Measurements from ENCODE around the gene STK36.
"Not testable (repeated sequence)": the region's sequence is repeated elsewhere in the genome, so short reads cannot be mapped to it uniquely, and the experiment has no call there.

STK36 gene

DNA sequence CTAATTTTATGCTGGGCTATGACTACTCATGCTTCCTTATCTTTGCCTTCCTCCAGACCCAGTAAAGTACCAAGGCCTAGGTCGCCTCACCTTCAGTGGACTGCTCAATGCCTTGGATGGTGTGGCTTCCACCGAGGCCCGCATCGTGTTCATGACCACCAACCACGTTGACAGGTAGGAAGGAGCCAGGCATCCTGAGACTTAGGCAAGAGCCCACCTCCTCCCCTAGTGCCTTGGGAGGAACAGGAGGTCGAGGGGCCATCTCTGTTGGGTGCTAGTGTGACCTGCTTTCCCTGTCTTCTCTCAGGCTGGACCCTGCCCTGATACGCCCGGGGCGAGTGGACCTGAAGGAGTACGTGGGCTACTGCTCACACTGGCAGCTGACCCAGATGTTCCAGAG, 9.1 kb upstream of the STK36 start:
- Histone ChIP-seq H3K4me1 (ENCODE audit: control insufficient read depth, insufficient read depth, low read length, poor library complexity, severe bottlenecking) (no peaks in the 10 kb centered on the region), H3K36me3 (ENCODE audit: control insufficient read depth, insufficient read depth, low read length) (peaks cover 66% of the 10 kb centered on the region), H3K27ac (ENCODE audit: low read depth, low read length, severe bottlenecking) (no peak overlapping the region), H3K9me3 (ENCODE audit: control insufficient read depth, low read length) (no peaks in the 10 kb centered on the region), H3K4me3 (ENCODE audit: extremely low read depth, insufficient read depth, low read length, poor library complexity, severe bottlenecking) (no peak overlapping the region)
- 93 to 97% methylated on average over 7 to 9 of the region's 10 CpGs for WGBS, 2 experiments (ENCODE audit: insufficient coverage in 2 of 2)

DNA sequence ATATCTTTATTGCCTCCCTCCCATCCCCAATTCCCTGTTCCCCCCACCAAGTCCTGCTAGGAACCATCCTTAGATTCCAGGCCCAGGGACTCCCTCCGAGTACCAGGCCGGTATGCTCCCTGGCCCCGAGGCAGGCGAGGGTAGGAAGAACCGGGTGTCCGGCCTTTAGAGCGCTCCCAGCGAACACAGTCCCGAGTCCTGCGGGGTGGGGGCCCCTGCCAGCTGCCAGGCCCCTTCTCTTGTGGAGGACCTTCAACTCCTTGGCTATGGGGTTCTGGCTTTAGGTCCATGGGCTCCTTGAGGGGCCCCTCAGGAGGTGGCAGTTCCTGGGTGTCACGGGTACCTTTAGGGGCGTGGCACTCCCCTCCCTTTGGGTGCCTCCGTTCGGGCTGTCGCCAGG, 8.0 kb upstream of the STK36 start:
- Histone ChIP-seq H3K27ac (ENCODE audit: low read depth, low read length, severe bottlenecking) (no peak overlapping the region), H3K9me3 (ENCODE audit: control insufficient read depth, low read length) (no peaks in the 10 kb centered on the region), H3K4me3 (ENCODE audit: extremely low read depth, insufficient read depth, low read length, poor library complexity, severe bottlenecking) (no peak overlapping the region), H3K36me3 (ENCODE audit: control insufficient read depth, insufficient read depth, low read length) (peaks cover 76% of the 10 kb centered on the region), H3K4me1 (ENCODE audit: control insufficient read depth, insufficient read depth, low read length, poor library complexity, severe bottlenecking) (no peaks in the 10 kb centered on the region)
- 93% methylated on average over 13 to 15 of the region's 15 CpGs for WGBS, 2 experiments (ENCODE audit: insufficient coverage in 2 of 2)

DNA sequence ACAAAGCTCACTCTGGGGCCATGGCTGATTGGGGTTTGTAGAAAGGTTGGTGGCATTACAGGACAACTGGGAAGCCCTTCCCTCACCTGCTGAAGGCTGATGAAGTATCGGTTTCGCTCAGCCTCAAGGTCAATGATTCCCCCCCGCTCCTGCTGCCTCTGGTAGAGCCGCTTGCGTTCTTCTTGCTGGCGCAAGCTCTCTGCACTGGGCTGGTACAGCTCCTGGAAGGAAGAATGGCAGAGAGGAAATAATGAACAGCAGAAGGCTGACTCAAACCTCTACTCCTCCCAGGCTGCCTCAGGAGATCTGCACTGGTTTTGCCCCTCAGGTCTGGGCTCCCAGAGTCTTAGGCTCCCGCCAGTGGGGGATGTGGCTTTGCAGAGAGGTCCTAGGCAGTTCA, 7.2 kb upstream of the STK36 start:
- Histone ChIP-seq H3K27ac (ENCODE audit: low read depth, low read length, severe bottlenecking) (no peak overlapping the region), H3K4me3 (ENCODE audit: extremely low read depth, insufficient read depth, low read length, poor library complexity, severe bottlenecking) (no peak overlapping the region), H3K9me3 (ENCODE audit: control insufficient read depth, low read length) (no peaks in the 10 kb centered on the region), H3K36me3 (ENCODE audit: control insufficient read depth, insufficient read depth, low read length) (peaks cover 83% of the 10 kb centered on the region), H3K4me1 (ENCODE audit: control insufficient read depth, insufficient read depth, low read length, poor library complexity, severe bottlenecking) (no peaks in the 10 kb centered on the region)
- 95 to 96% methylated on average over 7 of the region's 7 CpGs for WGBS, 2 experiments (ENCODE audit: insufficient coverage in 2 of 2)

DNA sequence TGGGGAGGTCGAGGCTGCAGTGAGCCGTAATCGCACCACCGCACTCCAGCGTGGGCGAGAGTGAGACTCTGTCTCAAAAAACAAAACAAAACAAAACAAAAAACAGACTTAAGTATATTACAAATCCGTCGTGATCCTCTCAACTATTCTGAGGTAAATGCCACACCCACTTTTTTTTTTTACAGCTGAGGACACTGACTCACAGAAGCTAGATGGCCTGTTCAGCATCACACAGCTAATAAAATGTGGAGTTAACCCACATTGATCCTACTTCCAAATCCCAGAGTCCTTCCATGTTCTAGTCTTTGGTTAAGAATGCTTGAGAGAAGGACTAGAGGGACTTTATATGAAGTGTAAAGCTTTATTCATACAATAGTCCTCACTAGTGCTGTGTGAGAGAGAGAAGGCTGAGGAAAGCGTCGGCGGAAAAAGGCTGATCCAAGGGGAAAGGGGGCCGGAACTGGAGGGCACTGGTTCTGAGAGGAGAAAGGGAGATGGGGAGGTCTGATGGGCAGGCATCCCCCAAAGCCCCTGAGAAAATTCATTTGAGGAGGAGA, 711 bp upstream of the STK36 start:
- H3K9me3 ChIP-seq (ENCODE audit: control insufficient read depth, low read length) = no peaks in the 10 kb centered on the region
- peaks cover 59% of the 10 kb centered on the region for H3K36me3 ChIP-seq (ENCODE audit: control insufficient read depth, insufficient read depth, low read length)
- 44 to 50% methylated on average over 11 to 12 of the region's 12 CpGs for WGBS, 2 experiments (ENCODE audit: insufficient coverage in 2 of 2)
- peak overlapping the region; percentile 84 for H3K4me3 ChIP-seq (ENCODE audit: extremely low read depth, insufficient read depth, low read length, poor library complexity, severe bottlenecking)
- peak overlapping the region; percentile 72 for H3K27ac ChIP-seq (ENCODE audit: low read depth, low read length, severe bottlenecking)
- no peaks in the 10 kb centered on the region for H3K4me1 ChIP-seq (ENCODE audit: control insufficient read depth, insufficient read depth, low read length, poor library complexity, severe bottlenecking)

DNA sequence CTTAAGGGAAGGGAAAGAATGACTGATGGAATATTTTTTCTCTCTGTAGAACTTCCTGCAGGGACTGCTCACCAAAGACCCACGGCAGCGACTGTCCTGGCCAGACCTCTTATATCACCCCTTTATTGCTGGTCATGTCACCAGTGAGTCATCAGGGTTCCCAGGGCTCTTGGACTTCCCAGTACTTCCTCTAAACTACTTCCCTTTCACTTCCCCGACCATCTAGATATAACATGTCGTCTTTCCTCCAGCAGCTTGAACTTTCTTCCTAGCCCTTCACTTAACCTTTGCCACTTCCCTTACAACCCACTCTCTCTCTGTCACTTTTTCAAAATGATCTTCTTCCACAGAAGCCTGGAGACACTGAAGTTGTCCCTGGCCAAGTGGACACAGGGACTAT, 7.2 kb downstream of the STK36 start:
- Histone ChIP-seq H3K4me1 (ENCODE audit: control insufficient read depth, insufficient read depth, low read length, poor library complexity, severe bottlenecking) (peaks cover 6% of the 10 kb centered on the region), H3K9me3 (ENCODE audit: control insufficient read depth, low read length) (no peaks in the 10 kb centered on the region), H3K36me3 (ENCODE audit: control insufficient read depth, insufficient read depth, low read length) (peaks cover 60% of the 10 kb centered on the region), H3K4me3 (ENCODE audit: extremely low read depth, insufficient read depth, low read length, poor library complexity, severe bottlenecking) (no peak overlapping the region), H3K27ac (ENCODE audit: low read depth, low read length, severe bottlenecking) (no peak overlapping the region)
- 92 to 93% methylated on average over 4 of the region's 4 CpGs for WGBS, 2 experiments (ENCODE audit: insufficient coverage in 2 of 2)

DNA sequence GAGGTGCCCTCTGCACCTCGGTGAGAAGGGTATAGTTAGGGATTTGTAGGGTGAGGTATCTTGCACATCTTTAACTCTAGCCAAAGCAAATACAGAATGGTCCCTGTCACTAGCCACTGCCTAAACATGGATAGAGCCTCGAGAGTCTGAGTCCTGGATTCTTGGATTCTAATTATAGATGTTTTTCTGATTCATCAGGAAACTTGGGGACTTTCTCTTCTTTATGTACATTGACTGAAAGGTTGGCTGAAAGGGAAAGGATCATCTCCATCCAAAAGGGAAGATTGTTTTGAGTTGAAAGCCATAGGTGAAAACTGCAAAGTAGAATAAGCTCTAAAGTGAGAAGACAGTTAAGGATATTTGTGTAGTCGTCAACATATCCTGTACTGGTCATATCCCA, 8.2 kb downstream of the STK36 start:
- Histone ChIP-seq H3K4me1 (ENCODE audit: control insufficient read depth, insufficient read depth, low read length, poor library complexity, severe bottlenecking) (peaks cover 6% of the 10 kb centered on the region), H3K36me3 (ENCODE audit: control insufficient read depth, insufficient read depth, low read length) (peaks cover 56% of the 10 kb centered on the region), H3K9me3 (ENCODE audit: control insufficient read depth, low read length) (no peaks in the 10 kb centered on the region), H3K4me3 (ENCODE audit: extremely low read depth, insufficient read depth, low read length, poor library complexity, severe bottlenecking) (no peak overlapping the region), H3K27ac (ENCODE audit: low read depth, low read length, severe bottlenecking) (no peak overlapping the region)
- WGBS, 2 experiments (ENCODE audit: insufficient coverage in 2 of 2) = 80% methylated on average over 2 of the region's 3 CpGs; no CpG with 5 or more reads in 1 of the 2 experiments

DNA sequence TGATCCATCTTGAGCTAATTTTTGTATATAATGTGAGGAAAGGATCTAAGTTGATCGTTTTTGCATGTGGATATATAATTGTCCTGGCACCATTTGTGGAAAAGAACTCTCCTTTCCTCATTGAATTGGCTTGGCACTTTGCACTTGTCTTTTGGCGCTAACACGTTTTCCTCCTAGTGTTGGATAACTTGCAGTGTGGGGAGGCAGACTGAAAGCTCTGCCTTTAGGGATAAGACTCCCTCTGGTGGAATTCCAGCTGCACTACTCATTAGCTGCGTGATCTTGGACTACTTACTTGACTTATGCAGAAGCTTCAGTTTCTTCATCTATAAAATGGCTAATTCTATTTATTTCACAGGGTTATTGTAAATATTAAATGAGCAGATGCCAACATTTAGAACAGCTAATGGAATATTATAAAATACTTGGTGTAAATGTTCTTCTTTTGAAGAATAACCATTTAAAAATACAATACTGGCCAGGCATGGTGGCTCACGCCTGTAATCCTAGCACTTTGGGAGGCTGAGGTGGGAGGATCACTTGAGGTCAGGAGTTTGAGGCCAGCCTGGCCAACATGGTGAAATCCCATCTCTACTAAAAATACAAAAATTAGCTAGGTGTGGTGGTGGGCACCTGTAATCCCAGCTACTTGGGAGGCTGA, 15.6 kb downstream of the STK36 start:
- WGBS, 2 experiments (ENCODE audit: insufficient coverage in 2 of 2) = 33% methylated on average over 3 of the region's 5 CpGs; no CpG with 5 or more reads in 1 of the 2 experiments
- H3K4me1 ChIP-seq (ENCODE audit: control insufficient read depth, insufficient read depth, low read length, poor library complexity, severe bottlenecking); H3K27ac ChIP-seq (ENCODE audit: low read depth, low read length, severe bottlenecking); H3K4me3 ChIP-seq (ENCODE audit: extremely low read depth, insufficient read depth, low read length, poor library complexity, severe bottlenecking); H3K9me3 ChIP-seq (ENCODE audit: control insufficient read depth, low read length): not testable (repeated sequence)
- H3K36me3 ChIP-seq (ENCODE audit: control insufficient read depth, insufficient read depth, low read length) = peaks cover 50% of the 10 kb centered on the region

DNA sequence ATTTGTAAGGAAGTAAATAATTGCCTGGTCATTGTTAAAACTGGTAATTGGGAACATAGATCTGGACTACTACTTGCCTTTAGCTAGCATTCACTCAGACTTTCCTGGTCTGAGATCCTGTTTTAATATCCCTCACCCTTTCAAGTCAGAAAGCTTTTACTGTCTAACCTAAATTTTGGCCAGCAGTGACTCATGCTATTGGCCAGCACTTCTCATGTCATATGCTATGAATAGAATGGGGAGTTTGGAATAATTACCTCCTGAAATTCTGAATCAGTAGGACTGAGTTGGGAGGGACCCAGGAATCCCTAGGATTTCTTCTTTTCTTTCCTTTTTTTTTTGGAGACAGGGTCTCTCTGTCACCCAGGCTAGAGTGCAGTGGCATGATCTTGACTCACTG, 19.3 kb downstream of the STK36 start:
- Histone ChIP-seq H3K36me3 (ENCODE audit: control insufficient read depth, insufficient read depth, low read length) (peaks cover 57% of the 10 kb centered on the region), H3K4me1 (ENCODE audit: control insufficient read depth, insufficient read depth, low read length, poor library complexity, severe bottlenecking) (peaks cover 13% of the 10 kb centered on the region), H3K4me3 (ENCODE audit: extremely low read depth, insufficient read depth, low read length, poor library complexity, severe bottlenecking) (no peak overlapping the region), H3K27ac (ENCODE audit: low read depth, low read length, severe bottlenecking) (no peak overlapping the region), H3K9me3 (ENCODE audit: control insufficient read depth, low read length) (no peaks in the 10 kb centered on the region)

DNA sequence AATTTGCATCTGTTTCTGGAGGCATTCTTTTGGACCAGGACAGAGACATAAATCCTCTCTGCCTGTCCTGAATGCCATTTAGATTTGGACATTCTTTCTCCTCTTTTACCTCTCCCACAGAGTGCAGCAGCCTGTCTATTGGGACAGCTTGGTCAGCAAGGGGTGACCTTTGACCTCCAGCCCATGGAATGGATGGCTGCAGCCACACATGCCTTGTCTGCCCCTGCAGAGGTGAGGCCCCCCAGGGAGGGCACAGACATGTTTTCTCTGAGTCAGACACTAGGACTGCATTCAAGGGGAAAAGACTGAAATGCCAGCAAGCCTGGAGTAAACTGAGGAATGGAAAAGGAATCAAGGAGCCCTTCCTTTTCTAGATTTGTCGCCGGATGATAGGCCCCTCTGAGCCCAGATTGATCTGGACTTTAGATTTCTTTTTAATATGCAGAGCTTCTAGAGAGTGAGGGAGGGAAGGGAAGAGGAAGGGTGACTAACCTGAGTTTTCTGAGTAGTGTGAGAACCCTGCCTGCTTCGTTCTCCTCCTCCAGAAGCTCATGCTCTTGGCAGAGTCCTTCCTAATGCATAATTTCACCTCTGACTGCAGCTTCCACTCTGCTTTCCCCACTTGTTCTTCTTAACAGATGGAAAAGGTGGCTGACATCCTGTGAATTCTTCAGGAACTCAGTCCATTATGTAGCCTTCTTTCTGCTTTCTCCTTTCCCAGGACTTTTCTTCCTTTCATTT, 22.7 kb downstream of the STK36 start:
- Histone ChIP-seq H3K4me3 (ENCODE audit: extremely low read depth, insufficient read depth, low read length, poor library complexity, severe bottlenecking) (no peak overlapping the region), H3K36me3 (ENCODE audit: control insufficient read depth, insufficient read depth, low read length) (peaks cover 73% of the 10 kb centered on the region), H3K4me1 (ENCODE audit: control insufficient read depth, insufficient read depth, low read length, poor library complexity, severe bottlenecking) (peaks cover 13% of the 10 kb centered on the region), H3K9me3 (ENCODE audit: control insufficient read depth, low read length) (no peaks in the 10 kb centered on the region), H3K27ac (ENCODE audit: low read depth, low read length, severe bottlenecking) (peak overlapping the region; percentile 32)
- WGBS, 2 experiments (ENCODE audit: insufficient coverage in 2 of 2) = 86% methylated on average over 1 of the region's 3 CpGs; no CpG with 5 or more reads in 1 of the 2 experiments

DNA sequence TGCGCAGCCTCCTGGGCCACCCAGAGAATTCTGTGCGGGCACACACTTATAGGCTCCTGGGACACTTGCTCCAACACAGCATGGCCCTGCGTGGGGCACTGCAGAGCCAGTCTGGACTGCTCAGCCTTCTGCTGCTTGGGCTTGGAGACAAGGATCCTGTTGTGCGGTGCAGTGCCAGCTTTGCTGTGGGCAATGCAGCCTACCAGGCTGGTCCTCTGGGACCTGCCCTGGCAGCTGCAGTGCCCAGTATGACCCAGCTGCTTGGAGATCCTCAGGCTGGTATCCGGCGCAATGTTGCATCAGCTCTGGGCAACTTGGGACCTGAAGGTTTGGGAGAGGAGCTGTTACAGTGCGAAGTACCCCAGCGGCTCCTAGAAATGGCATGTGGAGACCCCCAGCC, 27.0 kb downstream of the STK36 start:
- 96 to 97% methylated on average over 8 of the region's 8 CpGs for WGBS, 2 experiments (ENCODE audit: insufficient coverage in 2 of 2)
- H3K36me3 ChIP-seq (ENCODE audit: control insufficient read depth, insufficient read depth, low read length) = peaks cover 44% of the 10 kb centered on the region
- H3K9me3 ChIP-seq (ENCODE audit: control insufficient read depth, low read length) = no peaks in the 10 kb centered on the region

DNA sequence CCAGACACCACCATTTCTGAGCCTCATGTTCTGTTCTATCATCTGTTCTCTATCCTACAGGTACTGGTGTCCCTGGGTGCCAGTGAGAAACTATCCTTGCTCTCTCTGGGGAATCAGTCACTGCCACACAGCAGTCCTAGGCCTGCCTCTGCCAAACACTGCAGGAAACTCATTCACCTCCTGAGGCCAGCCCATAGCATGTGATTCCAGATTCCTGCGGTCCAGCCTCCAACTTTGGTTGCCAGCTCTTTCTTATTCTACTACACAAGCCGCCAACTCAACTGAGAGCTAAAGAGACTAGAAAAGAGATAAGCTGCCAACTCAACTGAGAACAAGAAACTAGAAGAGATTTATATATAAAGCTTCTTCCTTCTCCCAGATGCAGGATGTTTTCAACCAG, 29.9 kb downstream of the STK36 start:
- 100% methylated on average over 1 of the region's 2 CpGs; no CpG with 5 or more reads in 1 of the 2 experiments for WGBS, 2 experiments (ENCODE audit: insufficient coverage in 2 of 2)

More for the DNA sequence above, 27.0 kb downstream of the STK36 start:
- Histone ChIP-seq H3K27ac (ENCODE audit: low read depth, low read length, severe bottlenecking) (no peak overlapping the region), H3K4me1 (ENCODE audit: control insufficient read depth, insufficient read depth, low read length, poor library complexity, severe bottlenecking) (peaks cover 10% of the 10 kb centered on the region), H3K4me3 (ENCODE audit: extremely low read depth, insufficient read depth, low read length, poor library complexity, severe bottlenecking) (no peak overlapping the region)

More for the DNA sequence above, 29.9 kb downstream of the STK36 start:
- Histone ChIP-seq H3K27ac (ENCODE audit: low read depth, low read length, severe bottlenecking) (no peak overlapping the region), H3K4me1 (ENCODE audit: control insufficient read depth, insufficient read depth, low read length, poor library complexity, severe bottlenecking) (peaks cover 11% of the 10 kb centered on the region), H3K4me3 (ENCODE audit: extremely low read depth, insufficient read depth, low read length, poor library complexity, severe bottlenecking) (no peak overlapping the region), H3K36me3 (ENCODE audit: control insufficient read depth, insufficient read depth, low read length) (peaks cover 31% of the 10 kb centered on the region), H3K9me3 (ENCODE audit: control insufficient read depth, low read length) (no peaks in the 10 kb centered on the region)
